Urinary bladder (tissue), 4 donors: ENCODE results near the gene RPUSD4. TPM values are rescaled to one million over a fixed set of nuclear protein-coding genes. Genes with fewer than 3 reads are reported as not detected.

Experiments
- DNase-seq: peaks from one replicate; pipeline ENCODE4 v3.0.0-alpha.2; 2015; ENCODE audit errors: extremely low spot score
- H3K27ac ChIP-seq: one replicate; pipeline ENCODE4 v1.5.1; 2013; ENCODE audit warnings: low read depth, mild to moderate bottlenecking, moderate library complexity
- H3K36me3 ChIP-seq: one replicate; pipeline ENCODE4 v1.6.1; 2013; ENCODE audit warnings: mild to moderate bottlenecking, moderate library complexity; ENCODE audit not compliant: insufficient read depth
- H3K4me1 ChIP-seq: one replicate; pipeline ENCODE4 v1.6.1; 2013; ENCODE audit warnings: mild to moderate bottlenecking, moderate library complexity; ENCODE audit not compliant: insufficient read depth
- H3K4me3 ChIP-seq: one replicate; pipeline ENCODE4 v1.5.1; 2013; ENCODE audit warnings: low read depth, low read length
- WGBS: extraction: QIAGEN DNeasy Blood & Tissue Kit; methylation state at CpG from one replicate; pipeline ENCODE4 v1.1.7; 2013; 5-methylcytosine and 5-hydroxymethylcytosine counted together
- polyA plus RNA-seq: library from polyadenylated mRNA; stranded (reverse); fragments of 200-250 nt; gene quantifications from one replicate; pipeline ENCODE4 v1.2.3, GENCODE V29; 2013
- total RNA-seq: library from RNA; depleted of rRNA; stranded (reverse); fragments of >200 nt; gene quantifications from one replicate; pipeline ENCODE4 v1.2.3, GENCODE V29; 2014
- donor health status: healthy with polysubstance abuse.
- donor health status: healthy.

RPUSD4 gene
- total and polyA plus RNA-seq, 2 donors = 18.6 to 19.1 TPM

DNA sequence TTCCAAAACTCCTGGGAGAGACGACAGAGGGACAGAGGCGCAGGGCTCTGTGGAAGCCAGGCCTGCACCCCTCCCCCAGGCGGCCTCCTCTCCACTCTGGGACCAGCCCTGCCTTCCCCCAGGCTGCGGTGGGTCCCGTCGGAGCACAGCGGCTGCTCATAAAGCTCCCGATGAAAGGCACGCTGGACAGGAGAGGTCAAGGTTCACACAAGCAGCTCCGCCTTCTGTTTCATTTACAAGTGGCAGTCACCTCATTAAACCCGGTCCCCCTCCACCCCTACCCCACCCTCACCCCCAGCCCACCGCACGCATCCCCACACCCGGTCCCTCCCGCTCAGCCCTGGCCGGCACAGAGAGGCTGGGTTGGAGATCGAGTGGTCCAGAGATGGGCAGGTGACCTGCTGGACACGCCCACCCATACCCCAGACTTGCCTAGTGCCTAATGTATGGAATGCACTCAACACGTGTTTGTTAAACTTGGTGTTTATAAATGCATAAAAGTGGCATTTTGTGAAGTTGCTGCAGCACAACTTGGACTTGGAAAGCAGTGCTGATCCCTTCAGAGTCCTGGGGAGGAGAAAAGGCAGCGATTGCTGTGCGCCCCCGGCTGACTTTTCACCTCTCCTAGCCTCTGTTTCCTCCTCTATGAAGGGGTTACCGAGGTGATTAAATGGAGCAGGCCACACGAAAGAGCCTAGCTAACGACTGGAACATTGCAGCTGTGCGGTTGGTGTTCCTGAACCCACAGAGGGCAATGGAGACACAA, 26.0 kb downstream of the RPUSD4 start:
- Histone ChIP-seq H3K27ac (no peak overlapping the region), H3K4me3 (no peak overlapping the region), H3K36me3 (no peaks in the 10 kb centered on the region), H3K4me1 (no peaks in the 10 kb centered on the region)
- DNase-seq = no peak
- WGBS = 78% methylated on average over 26 of the region's 26 CpGs

DNA sequence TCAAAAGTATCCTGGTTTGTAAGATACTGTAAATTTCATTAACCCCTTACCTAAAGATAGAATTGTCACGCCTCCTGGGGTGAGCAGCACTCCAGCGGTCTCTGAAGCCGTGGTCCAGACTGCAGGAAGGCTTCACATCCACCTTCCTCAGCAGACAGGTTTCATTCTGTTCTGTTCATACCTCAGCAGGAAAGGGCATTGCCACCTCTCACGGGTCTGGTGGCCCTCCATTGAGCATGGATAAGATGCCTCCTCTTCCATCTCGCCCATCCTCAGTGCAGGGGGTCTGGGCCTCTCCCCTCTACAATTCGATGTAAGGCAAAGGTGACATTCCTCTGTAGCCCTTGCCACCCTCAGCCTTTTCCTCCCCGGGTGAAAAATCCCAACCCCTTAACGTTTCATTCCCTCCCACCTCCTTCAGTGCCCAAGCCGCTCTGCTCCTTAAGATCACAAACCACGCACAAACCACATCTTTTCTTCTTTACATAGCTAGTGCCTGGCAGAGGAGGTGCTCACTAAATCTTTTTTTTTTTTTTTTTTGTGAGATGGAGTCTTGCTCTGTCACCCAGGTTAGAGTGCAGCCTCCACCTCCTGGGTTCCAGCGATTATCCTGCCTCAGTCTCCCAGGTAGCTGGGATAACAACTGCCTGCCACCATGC, 28.5 kb downstream of the RPUSD4 start:
- no peaks in the 10 kb centered on the region for H3K36me3 ChIP-seq
- WGBS = 89% methylated on average over 11 of the region's 11 CpGs
- H3K4me3 ChIP-seq = no peak overlapping the region
- H3K27ac ChIP-seq = no peak overlapping the region
- no peaks in the 10 kb centered on the region for H3K4me1 ChIP-seq
- DNase-seq = no peak

DNA sequence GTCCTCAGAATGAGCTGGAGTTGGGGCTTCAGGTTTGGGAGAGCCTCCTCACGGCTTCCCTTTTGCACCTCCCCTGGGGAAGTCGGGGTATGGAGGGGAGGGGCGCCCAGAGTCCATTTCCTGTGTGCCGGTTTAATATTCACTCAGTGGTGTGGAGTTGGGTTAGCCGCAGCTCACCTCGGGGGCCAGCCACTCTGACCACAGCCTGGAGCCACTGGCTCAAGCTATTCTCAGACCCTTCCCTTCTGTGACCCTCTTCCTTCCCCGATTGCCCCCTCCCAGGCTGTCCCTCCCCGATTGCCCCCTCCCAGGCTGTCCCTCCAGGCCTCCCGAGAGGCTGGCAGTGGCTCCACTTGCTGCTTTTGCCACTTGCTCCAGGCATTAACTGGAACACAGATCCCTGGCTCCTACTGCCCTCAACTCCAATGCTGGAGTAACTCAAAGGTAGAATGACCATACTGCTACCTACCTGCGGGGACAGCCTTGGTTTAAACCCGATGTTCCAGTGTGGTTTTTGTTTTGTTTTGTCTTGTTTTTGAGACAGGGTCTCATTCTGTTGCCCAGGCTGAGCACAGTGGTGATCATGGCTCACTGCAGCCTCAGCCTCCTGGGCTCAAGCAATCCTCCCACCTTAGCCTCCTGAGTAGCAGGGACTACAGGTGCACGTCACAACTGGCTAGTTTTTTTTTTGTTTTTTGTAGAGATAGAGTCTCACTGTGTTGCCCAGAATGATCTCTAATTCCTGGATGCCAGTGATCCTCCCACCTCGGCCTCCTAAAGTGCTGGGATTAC, 29.3 kb downstream of the RPUSD4 start:
- H3K36me3 ChIP-seq = no peaks in the 10 kb centered on the region
- H3K27ac ChIP-seq = no peak overlapping the region
- DNase-seq = no peak
- 78% methylated on average over 13 of the region's 13 CpGs for WGBS
- H3K4me3 ChIP-seq = no peak overlapping the region
- H3K4me1 ChIP-seq = no peaks in the 10 kb centered on the region

DNA sequence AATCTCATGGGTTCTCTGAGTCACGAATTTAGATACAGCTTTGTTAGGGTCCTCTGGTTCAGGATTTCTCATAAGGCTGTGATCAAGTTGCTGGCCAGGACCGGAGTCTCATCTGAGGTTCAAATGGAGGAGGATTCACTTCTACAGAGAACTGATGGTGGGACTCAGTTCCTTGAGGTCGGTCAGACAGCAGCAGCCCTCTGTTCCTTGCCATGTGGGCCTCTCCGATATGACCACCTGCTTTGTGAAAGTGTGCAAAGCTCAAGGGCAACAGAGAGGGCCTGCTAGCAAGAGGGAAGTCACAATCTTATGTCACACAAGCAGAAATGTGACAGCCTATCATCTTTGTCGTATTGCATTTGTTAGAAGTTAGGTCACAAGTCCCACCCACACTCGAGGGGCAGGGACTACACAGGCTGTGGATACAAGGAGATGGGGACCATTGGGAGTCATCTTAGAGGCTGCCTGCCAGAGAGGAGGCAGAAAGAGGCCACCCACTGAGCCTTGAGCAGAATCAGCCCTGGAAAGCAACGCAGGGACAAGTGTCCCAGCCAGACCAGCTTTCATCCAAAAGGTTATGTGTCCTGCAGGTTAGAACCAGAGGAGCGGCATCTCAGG, 34.5 kb downstream of the RPUSD4 start:
- Histone ChIP-seq H3K4me1 (no peaks in the 10 kb centered on the region), H3K4me3 (no peak overlapping the region), H3K36me3 (no peaks in the 10 kb centered on the region), H3K27ac (no peak overlapping the region)
- WGBS = 85% methylated on average over 8 of the region's 8 CpGs
- DNase-seq = no peak

DNA sequence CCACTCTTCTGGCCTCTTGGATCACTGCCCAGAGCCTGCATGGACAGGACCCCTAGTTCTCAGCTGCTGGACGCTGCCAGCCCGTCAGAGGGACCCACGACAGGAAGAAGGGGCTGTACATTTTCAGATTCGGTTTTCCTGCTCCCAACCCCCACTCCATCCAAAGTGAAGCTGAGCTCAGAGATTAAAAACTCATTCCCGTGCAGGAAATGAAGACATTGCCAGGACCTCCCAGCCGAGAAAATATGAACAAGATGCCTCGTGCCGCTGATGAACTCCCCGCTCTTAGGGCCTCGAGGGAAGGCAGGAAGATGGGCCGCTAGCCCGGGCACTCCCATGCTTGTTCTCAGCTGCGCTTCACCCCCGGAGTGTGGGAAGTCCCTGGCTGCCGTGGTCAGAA, 36.1 kb downstream of the RPUSD4 start:
- Histone ChIP-seq H3K36me3 (no peaks in the 10 kb centered on the region), H3K27ac (no peak overlapping the region), H3K4me3 (no peak overlapping the region), H3K4me1 (no peaks in the 10 kb centered on the region)
- no peak for DNase-seq
- whole genome bisulfite sequencing = 47% methylated on average over 15 of the region's 15 CpGs

DNA sequence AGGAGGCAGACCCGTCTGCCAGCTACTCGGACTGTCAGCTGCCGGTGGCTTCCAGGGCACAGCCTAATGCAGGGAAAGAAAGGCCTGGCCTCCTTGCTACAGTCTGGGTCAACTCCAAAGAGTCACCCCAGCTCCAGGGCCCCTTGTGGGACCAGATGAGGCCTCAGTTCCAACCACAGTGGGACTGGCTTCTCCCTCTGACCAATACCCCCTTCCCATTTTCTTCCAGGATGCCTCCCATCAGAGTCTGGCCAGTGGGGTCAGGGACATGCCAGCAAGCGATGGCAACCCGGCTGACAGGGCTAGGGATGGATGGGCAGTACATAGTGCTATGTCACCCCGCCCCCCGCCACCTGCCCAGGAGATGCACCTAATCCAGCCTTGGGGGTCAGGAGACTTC, 36.6 kb downstream of the RPUSD4 start:
- no peaks in the 10 kb centered on the region for H3K36me3 ChIP-seq
- no peaks in the 10 kb centered on the region for H3K4me1 ChIP-seq
- 95% methylated on average over 7 of the region's 7 CpGs for WGBS
- DNase-seq = no peak
- no peak overlapping the region for H3K4me3 ChIP-seq
- no peak overlapping the region for H3K27ac ChIP-seq

DNA sequence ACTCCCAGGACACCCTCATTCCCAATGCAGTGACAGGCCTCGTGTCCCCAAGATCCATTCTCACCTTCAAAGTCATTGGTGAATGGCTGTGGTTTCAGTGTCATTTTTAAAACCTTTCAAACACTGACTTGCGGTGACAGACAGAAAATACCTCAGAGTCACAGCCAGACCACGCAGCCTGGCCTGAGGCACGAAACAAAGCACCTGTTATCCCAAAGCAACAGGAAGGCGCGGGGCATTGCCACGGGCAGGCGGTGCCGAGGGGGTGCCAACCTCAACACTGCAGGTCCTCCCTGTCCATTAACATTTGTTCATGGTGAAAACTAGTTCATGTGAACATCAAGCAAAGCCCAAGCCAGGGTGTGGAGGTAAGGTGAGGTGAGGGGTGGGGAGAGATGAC, 38.2 kb downstream of the RPUSD4 start:
- no peak overlapping the region for H3K27ac ChIP-seq
- no peak overlapping the region for H3K4me3 ChIP-seq
- H3K4me1 ChIP-seq = no peaks in the 10 kb centered on the region
- DNase-seq = no peak
- 91% methylated on average over 9 of the region's 9 CpGs for WGBS
- no peaks in the 10 kb centered on the region for H3K36me3 ChIP-seq

DNA sequence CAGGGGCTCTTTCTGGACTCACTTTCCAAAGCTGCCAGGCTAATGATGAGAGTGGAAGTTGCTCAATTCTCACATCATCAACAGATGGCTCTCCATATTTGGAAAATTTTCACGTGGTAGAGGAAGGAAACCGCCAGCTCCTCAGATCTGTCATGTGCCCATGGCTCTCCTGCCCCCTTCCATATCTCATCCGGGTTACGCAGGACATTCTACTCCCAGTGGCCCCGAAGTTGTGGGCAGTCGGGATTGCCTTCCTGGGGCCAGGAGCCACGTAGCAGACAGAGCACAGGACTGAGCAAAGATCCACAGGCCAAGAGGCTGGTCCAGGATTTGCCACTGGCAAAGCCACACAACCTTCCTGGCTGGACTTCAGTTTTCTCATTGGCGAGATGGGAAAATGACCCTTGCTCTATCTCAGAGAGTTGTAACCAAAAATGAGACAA, 38.8 kb downstream of the RPUSD4 start:
- no peaks in the 10 kb centered on the region for H3K4me1 ChIP-seq
- WGBS = 75% methylated on average over 8 of the region's 8 CpGs
- no peak for DNase-seq
- no peaks in the 10 kb centered on the region for H3K36me3 ChIP-seq
- H3K27ac ChIP-seq = no peak overlapping the region
- H3K4me3 ChIP-seq = no peak overlapping the region

DNA sequence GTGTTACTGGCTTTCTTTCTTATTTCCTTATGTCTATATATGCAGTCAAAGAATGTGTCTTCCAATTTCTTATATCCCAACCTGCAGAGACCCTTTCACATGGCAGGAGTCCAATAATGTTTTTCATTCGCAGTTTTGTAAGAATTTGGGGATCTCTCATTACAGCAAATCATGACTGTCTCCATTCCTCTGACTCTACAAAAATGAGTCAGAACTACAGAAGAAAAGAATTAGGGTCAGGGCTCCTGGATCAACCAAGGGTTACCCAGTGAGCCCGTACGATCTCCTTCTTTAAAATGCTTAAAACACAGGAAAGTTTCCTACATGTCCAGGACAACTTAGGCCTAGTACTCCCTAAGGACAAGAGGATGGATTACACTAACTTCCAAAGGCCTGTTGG, 42.2 kb downstream of the RPUSD4 start:
- Histone ChIP-seq H3K27ac (no peak overlapping the region), H3K4me1 (no peaks in the 10 kb centered on the region), H3K4me3 (no peak overlapping the region), H3K36me3 (no peaks in the 10 kb centered on the region)
- no peak for DNase-seq
- WGBS = 93% methylated on average over 3 of the region's 3 CpGs

DNA sequence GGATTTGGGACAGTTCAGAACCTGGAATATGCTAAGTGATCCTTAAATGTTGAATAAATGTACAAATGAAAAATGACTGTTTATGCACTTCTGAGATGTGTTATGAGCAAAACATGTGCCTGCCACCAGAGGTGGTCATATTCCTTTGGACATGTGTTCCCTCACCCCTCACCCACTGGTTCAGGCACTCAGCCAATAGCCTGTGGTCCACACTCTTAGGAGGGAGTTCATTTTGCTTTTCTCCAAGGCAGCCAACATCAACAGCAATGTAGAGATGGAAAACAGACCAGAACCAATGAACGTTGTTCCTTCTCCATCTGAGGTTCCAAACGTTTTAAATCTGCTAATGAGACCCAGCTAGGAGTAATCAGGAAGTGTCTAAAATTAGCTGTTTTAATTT, 44.0 kb downstream of the RPUSD4 start:
- WGBS = 39% methylated on average over 2 of the region's 2 CpGs

DNA sequence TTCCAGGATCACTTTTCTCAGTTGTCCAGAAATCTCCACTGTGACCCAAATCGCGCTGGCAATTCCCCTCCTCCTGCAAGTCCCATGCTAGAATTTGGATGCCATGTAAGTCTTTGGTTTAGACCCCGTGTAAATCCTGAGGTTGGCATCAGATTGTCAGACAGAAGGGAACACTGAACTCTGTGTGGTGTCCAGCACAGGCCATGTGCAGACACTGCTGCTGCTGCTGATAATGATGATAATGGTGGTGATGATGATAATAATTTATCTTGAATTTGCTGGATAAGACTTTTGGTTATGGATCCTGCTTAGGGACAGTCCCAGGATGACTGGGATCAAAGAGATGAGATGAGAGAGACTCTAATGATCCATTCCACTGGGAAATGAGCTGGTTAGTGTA, 45.0 kb downstream of the RPUSD4 start:
- no peak for DNase-seq
- H3K27ac ChIP-seq = no peak overlapping the region
- WGBS = 93% methylated on average over 3 of the region's 3 CpGs

More for the DNA sequence above, 44.0 kb downstream of the RPUSD4 start:
- DNase-seq = no peak
- Histone ChIP-seq H3K4me1 (no peaks in the 10 kb centered on the region), H3K27ac (no peak overlapping the region), H3K4me3 (no peak overlapping the region), H3K36me3 (no peaks in the 10 kb centered on the region)

DNA sequence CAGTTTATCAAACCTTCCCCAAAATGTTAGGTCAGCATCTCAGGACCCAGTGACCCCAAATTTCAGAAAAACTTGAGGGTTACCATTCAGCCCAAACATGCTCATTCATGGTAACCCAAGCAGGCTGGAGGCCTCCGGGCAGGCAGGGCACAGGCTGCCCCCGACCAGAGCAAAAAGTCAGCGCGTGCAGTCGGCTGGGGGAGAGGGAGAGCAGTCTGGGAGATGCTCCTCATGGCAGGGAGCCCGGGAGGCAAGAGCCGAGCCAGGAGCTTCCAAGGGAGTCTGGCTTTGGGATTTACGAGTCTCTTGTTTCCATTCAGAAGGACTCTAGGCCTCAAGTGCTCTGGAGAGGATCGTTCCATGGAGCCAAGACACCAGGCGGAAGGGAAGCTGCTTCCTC, 45.7 kb downstream of the RPUSD4 start:
- Histone ChIP-seq H3K27ac (no peak overlapping the region), H3K4me1 (no peaks in the 10 kb centered on the region), H3K4me3 (no peak overlapping the region), H3K36me3 (no peaks in the 10 kb centered on the region)
- peak; percentile 66 for DNase-seq
- 26% methylated on average over 10 of the region's 10 CpGs for WGBS

More for the DNA sequence above, 45.0 kb downstream of the RPUSD4 start:
- no peaks in the 10 kb centered on the region for H3K36me3 ChIP-seq
- H3K4me3 ChIP-seq = no peak overlapping the region
- no peaks in the 10 kb centered on the region for H3K4me1 ChIP-seq

DNA sequence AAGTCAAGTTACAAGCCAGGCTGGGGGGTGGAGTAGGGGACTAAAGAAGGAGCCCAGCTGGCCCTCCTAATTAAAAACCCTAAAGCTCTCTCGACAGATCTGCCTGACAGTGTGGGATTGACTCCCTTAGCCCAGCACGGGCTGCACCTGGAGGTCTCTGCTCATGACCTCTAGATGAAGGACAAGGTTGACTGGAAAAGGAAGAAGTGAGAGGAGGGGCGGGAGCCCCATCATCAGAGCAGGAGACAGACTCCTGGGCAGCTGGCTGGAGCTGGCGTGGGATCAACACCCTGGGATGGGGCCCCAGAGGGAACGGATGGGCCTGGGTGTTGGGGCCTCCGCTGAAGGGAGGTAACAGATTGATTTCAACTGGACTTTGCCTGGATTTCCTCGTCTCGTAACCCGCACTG, 46.1 kb downstream of the RPUSD4 start:
- Histone ChIP-seq H3K27ac (no peak overlapping the region), H3K36me3 (no peaks in the 10 kb centered on the region), H3K4me3 (no peak overlapping the region), H3K4me1 (no peaks in the 10 kb centered on the region)
- DNase-seq = no peak
- 58% methylated on average over 9 of the region's 9 CpGs for whole genome bisulfite sequencing
